Measurements from ENCODE around the gene UGT1A5. TPM values are rescaled to one million over a fixed set of nuclear protein-coding genes. Genes with fewer than 3 reads are reported as not detected.
A peak's percentile ranks its signal among the peaks of the same experiment; 100 is the strongest.

UGT1A5 gene
- total and polyA plus RNA-seq, 2 of the 13 experiments (the other 11 are each of a cell fraction or from before 2014, with no cell fraction given) = not detected

DNA sequence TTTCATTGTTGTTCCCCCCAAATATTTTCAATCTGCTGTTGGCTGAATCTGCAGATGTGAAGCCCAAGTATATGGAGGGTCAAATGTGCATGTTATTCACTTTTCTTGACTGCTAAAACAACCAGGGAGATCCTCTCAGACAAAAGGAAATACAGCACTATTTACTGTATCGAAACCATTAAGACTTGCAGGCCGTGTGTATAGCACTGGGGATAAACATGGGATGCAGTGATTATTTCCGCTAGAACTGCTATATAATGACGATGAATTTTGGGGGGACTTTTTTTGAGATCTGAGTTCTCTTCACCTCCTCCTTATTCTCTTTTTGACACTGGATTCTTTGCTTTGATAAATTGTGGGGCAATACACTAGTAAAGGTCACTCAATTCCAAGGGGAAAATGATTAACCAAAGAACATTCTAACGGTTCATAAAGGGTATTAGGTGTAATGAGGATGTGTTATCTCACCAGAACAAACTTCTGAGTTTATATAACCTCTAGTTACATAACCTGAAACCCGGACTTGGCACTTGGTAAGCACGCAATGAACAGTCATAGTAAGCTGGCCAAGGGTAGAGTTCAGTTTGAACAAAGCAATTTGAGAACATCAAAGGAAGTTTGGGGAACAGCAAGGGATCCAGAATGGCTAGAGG lies 43.8 kb downstream of the UGT1A5 start (continued):
- TF ChIP-seq, protein P1, sequence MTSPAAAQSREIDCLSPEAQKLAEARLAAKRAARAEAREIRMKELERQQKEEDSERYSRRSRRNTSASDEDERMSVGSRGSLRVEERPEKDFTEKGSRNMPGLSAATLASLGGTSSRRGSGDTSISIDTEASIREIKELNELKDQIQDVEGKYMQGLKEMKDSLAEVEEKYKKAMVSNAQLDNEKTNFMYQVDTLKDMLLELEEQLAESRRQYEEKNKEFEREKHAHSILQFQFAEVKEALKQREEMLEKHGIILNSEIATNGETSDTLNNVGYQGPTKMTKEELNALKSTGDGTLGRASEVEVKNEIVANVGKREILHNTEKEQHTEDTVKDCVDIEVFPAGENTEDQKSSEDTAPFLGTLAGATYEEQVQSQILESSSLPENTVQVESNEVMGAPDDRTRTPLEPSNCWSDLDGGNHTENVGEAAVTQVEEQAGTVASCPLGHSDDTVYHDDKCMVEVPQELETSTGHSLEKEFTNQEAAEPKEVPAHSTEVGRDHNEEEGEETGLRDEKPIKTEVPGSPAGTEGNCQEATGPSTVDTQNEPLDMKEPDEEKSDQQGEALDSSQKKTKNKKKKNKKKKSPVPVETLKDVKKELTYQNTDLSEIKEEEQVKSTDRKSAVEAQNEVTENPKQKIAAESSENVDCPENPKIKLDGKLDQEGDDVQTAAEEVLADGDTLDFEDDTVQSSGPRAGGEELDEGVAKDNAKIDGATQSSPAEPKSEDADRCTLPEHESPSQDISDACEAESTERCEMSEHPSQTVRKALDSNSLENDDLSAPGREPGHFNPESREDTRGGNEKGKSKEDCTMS (CRISPR knock-in tag; conservative IDR thresholded peaks at IDR 0.05) = no peak
- TF ChIP-seq NKX3-1 (CRISPR knock-in tag; IDR thresholded peaks at IDR 0.05) (peak; percentile 99), REPIN1 (CRISPR knock-in tag; IDR thresholded peaks at IDR 0.05; ENCODE audit: borderline replicate concordance, low read depth) (peak; percentile 79), ZNF335 (CRISPR knock-in tag; IDR thresholded peaks at IDR 0.05) (0 out of 2 replicates have a peak, but pooled peaks have one; percentile 51), EP300 (IDR thresholded peaks at IDR 0.05; ENCODE audit: low read depth in 2 of 2, low read length in 2 of 2) (peak; percentile 96 to 97; a peak in 3 of 4 replicates), EP300 (CRISPR knock-in tag; IDR thresholded peaks at IDR 0.05; ENCODE audit: borderline replicate concordance) (peak; percentile 89), TP53 (CRISPR knock-in tag; conservative IDR thresholded peaks at IDR 0.05) (no peak), JDP2 (CRISPR knock-in tag; IDR thresholded peaks at IDR 0.05; ENCODE audit: borderline replicate concordance) (peak; percentile 88; the same call in 1 of the 2 replicates), TEAD3 (CRISPR knock-in tag; optimal IDR thresholded peaks at IDR 0.05; ENCODE audit: borderline replicate concordance) (peak; percentile 96), PAWR (CRISPR knock-in tag; IDR thresholded peaks at IDR 0.05; ENCODE audit: borderline replicate concordance) (no peak), MYC (CRISPR knock-in tag; IDR thresholded peaks at IDR 0.05; ENCODE audit: borderline replicate concordance) (0 out of 2 replicates have a peak, but pooled peaks have one; percentile 16), ZNF136 (CRISPR knock-in tag; IDR thresholded peaks at IDR 0.05; ENCODE audit: low read depth) (no peak), GTF2F1 (IDR thresholded peaks at IDR 0.05; ENCODE audit: low read length) (no peak), SALL1 (CRISPR knock-in tag; IDR thresholded peaks at IDR 0.05) (peak; percentile 82), ZNF256 (CRISPR knock-in tag; conservative IDR thresholded peaks at IDR 0.05) (no peak), SIN3B (IDR thresholded peaks at IDR 0.05; ENCODE audit: low read length) (no peak), ZFX (CRISPR knock-in tag; IDR thresholded peaks at IDR 0.05; ENCODE audit: low read depth) (peak; percentile 19; the same call in 1 of the 2 replicates), NCOA2 (CRISPR knock-in tag; IDR thresholded peaks at IDR 0.05) (peak; percentile 93), ZNF660 (CRISPR knock-in tag; IDR thresholded peaks at IDR 0.05; ENCODE audit: borderline replicate concordance, low read depth) (no peak), TSC22D2 (CRISPR knock-in tag; IDR thresholded peaks at IDR 0.05; ENCODE audit: borderline replicate concordance) (no peak), SIX1 (CRISPR knock-in tag; IDR thresholded peaks at IDR 0.05; ENCODE audit: borderline replicate concordance) (peak; percentile 99)
- TF ChIP-seq, protein P2, sequence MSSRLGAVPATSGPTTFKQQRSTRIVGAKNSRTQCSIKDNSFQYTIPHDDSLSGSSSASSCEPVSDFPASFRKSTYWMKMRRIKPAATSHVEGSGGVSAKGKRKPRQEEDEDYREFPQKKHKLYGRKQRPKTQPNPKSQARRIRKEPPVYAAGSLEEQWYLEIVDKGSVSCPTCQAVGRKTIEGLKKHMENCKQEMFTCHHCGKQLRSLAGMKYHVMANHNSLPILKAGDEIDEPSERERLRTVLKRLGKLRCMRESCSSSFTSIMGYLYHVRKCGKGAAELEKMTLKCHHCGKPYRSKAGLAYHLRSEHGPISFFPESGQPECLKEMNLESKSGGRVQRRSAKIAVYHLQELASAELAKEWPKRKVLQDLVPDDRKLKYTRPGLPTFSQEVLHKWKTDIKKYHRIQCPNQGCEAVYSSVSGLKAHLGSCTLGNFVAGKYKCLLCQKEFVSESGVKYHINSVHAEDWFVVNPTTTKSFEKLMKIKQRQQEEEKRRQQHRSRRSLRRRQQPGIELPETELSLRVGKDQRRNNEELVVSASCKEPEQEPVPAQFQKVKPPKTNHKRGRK (CRISPR knock-in tag; IDR thresholded peaks at IDR 0.05) = no peak
- TF ChIP-seq, protein P3, sequence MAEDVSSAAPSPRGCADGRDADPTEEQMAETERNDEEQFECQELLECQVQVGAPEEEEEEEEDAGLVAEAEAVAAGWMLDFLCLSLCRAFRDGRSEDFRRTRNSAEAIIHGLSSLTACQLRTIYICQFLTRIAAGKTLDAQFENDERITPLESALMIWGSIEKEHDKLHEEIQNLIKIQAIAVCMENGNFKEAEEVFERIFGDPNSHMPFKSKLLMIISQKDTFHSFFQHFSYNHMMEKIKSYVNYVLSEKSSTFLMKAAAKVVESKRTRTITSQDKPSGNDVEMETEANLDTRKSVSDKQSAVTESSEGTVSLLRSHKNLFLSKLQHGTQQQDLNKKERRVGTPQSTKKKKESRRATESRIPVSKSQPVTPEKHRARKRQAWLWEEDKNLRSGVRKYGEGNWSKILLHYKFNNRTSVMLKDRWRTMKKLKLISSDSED (CRISPR knock-in tag; IDR thresholded peaks at IDR 0.05) = no peak
- TF ChIP-seq, protein P4, sequence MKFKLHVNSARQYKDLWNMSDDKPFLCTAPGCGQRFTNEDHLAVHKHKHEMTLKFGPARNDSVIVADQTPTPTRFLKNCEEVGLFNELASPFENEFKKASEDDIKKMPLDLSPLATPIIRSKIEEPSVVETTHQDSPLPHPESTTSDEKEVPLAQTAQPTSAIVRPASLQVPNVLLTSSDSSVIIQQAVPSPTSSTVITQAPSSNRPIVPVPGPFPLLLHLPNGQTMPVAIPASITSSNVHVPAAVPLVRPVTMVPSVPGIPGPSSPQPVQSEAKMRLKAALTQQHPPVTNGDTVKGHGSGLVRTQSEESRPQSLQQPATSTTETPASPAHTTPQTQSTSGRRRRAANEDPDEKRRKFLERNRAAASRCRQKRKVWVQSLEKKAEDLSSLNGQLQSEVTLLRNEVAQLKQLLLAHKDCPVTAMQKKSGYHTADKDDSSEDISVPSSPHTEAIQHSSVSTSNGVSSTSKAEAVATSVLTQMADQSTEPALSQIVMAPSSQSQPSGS (CRISPR knock-in tag; IDR thresholded peaks at IDR 0.05) = peak; percentile 67; the same call in 1 of the 2 replicates

Measured in HepG2 (cell line).